Panc1 (cell line): Measurements from ENCODE around the gene LHFPL3.

ENCODE experiments used
- POLR2AphosphoS5 ChIP-seq: IDR thresholded peaks from 2 replicates; pipeline ENCODE4 v1.6.1; 2012; ENCODE audit warnings: mild to moderate bottlenecking, low read depth, low read length, moderate library complexity
- SIN3A ChIP-seq: IDR thresholded peaks from 2 replicates; pipeline ENCODE4 v1.6.1; 2012; ENCODE audit warnings: low read depth, mild to moderate bottlenecking, low read length, moderate library complexity, borderline replicate concordance; ENCODE audit not compliant: insufficient read depth
- TF ChIP-seq, protein P1 (sequence below): fragments of 450-650 bp; IDR thresholded peaks from 2 replicates; pipeline ENCODE4 v1.5.1; 2017; ENCODE audit warnings: mild to moderate bottlenecking
- TF ChIP-seq, protein P2 (sequence below), 2 experiments: IDR thresholded peaks; 2 replicates each; pipeline ENCODE4 v1.6.1; 2011 to 2012; ENCODE audit warnings: low read depth in 2 of 2, control low read depth in 1 of 2, low read length in 1 of 2, mild to moderate bottlenecking in 1 of 2, moderate library complexity in 1 of 2; ENCODE audit not compliant: insufficient read depth in 1 of 2

DNA sequence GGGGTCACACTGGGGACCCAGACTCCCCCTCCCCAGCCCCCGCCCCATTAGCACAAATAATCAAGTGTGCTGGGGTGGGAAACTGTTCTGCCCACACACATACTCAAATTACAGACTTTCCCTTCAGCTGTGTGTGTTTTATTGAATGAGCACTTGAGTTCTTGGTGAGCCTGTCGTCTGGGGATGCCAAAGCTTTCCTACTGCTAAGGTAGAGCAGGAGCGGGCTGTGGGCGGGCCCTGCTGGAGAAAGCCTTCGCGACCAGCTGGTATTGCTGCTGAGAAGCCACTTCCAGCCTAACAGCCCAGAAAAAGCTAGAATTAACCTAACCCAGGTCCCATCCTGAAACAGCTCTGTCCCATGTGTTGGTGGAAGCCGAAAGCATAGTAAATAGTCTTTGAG, 598.7 kb downstream of the LHFPL3 start:
- TF ChIP-seq, protein P1, sequence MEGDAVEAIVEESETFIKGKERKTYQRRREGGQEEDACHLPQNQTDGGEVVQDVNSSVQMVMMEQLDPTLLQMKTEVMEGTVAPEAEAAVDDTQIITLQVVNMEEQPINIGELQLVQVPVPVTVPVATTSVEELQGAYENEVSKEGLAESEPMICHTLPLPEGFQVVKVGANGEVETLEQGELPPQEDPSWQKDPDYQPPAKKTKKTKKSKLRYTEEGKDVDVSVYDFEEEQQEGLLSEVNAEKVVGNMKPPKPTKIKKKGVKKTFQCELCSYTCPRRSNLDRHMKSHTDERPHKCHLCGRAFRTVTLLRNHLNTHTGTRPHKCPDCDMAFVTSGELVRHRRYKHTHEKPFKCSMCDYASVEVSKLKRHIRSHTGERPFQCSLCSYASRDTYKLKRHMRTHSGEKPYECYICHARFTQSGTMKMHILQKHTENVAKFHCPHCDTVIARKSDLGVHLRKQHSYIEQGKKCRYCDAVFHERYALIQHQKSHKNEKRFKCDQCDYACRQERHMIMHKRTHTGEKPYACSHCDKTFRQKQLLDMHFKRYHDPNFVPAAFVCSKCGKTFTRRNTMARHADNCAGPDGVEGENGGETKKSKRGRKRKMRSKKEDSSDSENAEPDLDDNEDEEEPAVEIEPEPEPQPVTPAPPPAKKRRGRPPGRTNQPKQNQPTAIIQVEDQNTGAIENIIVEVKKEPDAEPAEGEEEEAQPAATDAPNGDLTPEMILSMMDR = no peak
- no peak for TF ChIP-seq POLR2AphosphoS5
- TF ChIP-seq, protein P2, sequence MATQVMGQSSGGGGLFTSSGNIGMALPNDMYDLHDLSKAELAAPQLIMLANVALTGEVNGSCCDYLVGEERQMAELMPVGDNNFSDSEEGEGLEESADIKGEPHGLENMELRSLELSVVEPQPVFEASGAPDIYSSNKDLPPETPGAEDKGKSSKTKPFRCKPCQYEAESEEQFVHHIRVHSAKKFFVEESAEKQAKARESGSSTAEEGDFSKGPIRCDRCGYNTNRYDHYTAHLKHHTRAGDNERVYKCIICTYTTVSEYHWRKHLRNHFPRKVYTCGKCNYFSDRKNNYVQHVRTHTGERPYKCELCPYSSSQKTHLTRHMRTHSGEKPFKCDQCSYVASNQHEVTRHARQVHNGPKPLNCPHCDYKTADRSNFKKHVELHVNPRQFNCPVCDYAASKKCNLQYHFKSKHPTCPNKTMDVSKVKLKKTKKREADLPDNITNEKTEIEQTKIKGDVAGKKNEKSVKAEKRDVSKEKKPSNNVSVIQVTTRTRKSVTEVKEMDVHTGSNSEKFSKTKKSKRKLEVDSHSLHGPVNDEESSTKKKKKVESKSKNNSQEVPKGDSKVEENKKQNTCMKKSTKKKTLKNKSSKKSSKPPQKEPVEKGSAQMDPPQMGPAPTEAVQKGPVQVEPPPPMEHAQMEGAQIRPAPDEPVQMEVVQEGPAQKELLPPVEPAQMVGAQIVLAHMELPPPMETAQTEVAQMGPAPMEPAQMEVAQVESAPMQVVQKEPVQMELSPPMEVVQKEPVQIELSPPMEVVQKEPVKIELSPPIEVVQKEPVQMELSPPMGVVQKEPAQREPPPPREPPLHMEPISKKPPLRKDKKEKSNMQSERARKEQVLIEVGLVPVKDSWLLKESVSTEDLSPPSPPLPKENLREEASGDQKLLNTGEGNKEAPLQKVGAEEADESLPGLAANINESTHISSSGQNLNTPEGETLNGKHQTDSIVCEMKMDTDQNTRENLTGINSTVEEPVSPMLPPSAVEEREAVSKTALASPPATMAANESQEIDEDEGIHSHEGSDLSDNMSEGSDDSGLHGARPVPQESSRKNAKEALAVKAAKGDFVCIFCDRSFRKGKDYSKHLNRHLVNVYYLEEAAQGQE (IDR thresholded peaks at IDR 0.05; ENCODE audit: insufficient read depth in 1 of 2, low read depth in 2 of 2, low read length in 1 of 2) = no peak
- no peak for TF ChIP-seq SIN3A
